SK-N-SH (cell line): ENCODE results near the gene GLIS1. TPM values are rescaled to one million over a fixed set of nuclear protein-coding genes. Genes with fewer than 3 reads are reported as not detected.

Experiments
- CTCF ChIA-PET: fragments of 300-600, 350-600 bp; formaldehyde crosslinking; extraction: SDS; loops from one replicate; lab custom pipeline; 2021; lab: Yijun Ruan, JAX
- POLR2A ChIA-PET: fragments of 350-600 bp; sonication (Branson Sonifier 250); formaldehyde crosslinking; extraction: SDS; loops from one replicate; lab custom pipeline; 2020; ENCODE audit warnings: antibody characterized with exemption, inconsistent platforms; lab: Yijun Ruan, JAX
- DNase-seq: peaks from one replicate; pipeline ENCODE4 v3.0.0; 2012
- H2AFZ ChIP-seq: fragments of 200-600 bp; sonication (generic); 2 replicates; pipeline ENCODE4 v1.8.1; 2016; ENCODE audit warnings: antibody characterized with exemption, mild to moderate bottlenecking, low read depth
- H3F3A ChIP-seq: fragments of 200-600 bp; sonication (generic); replicated peaks from 2 replicates; pipeline ENCODE3; 2016; ENCODE audit warnings: antibody characterized with exemption, mild to moderate bottlenecking; ENCODE audit not compliant: insufficient read depth
- H3K27ac ChIP-seq, 2 experiments: fragments of 200-500 bp in 1 of 2; fragments of 200-600 bp in 1 of 2; sonication (Bioruptor generic) in 1 of 2; sonication (generic), shearing (Covaris generic) in 1 of 2; 2 replicates each; pipeline versions ENCODE4 v1.5.1 to v1.6.1; 2014 to 2016; ENCODE audit warnings: low read depth in 2 of 2, inconsistent platforms in 1 of 2, low read length in 1 of 2, mild to moderate bottlenecking in 1 of 2, mixed read lengths in 1 of 2
- H3K27me3 ChIP-seq: fragments of 200-600 bp; sonication (generic), shearing (Covaris generic); 2 replicates; pipeline ENCODE4 v1.6.1; 2016; ENCODE audit warnings: mixed run types; ENCODE audit not compliant: insufficient read depth
- H3K36me3 ChIP-seq, 2 experiments: fragments of 200-500 bp in 1 of 2; fragments of 200-600 bp in 1 of 2; sonication (Bioruptor generic) in 1 of 2; sonication (generic) in 1 of 2; replicated peaks in 1 of 2; 2 replicates each; pipeline versions ENCODE3 to v1.5.1; 2014 to 2016; ENCODE audit warnings: low read length in 1 of 2, mild to moderate bottlenecking in 1 of 2; ENCODE audit not compliant: insufficient read depth in 2 of 2, control insufficient read depth in 1 of 2
- H3K4me1 ChIP-seq, 2 experiments: fragments of 200-500 bp in 1 of 2; fragments of 200-600 bp in 1 of 2; sonication (Bioruptor generic) in 1 of 2; sonication (generic), shearing (Covaris generic) in 1 of 2; 2 replicates each; pipeline versions ENCODE4 v1.5.1 to v1.6.1; 2014 to 2016; ENCODE audit warnings: low read depth in 1 of 2, low read length in 1 of 2, mixed run types in 1 of 2; ENCODE audit not compliant: insufficient read depth in 2 of 2, control insufficient read depth in 1 of 2
- H3K4me2 ChIP-seq: fragments of 200-600 bp; sonication (generic), shearing (Covaris generic); 2 replicates; pipeline ENCODE4 v1.6.1; 2017; ENCODE audit warnings: mixed run types
- H3K4me3 ChIP-seq, 2 experiments: fragments of 200-500 bp in 1 of 2; fragments of 200-600 bp in 1 of 2; sonication (Bioruptor generic) in 1 of 2; sonication (generic), shearing (Covaris generic) in 1 of 2; 2 replicates each; pipeline versions ENCODE4 v1.5.1 to v1.8.1; 2014 to 2016; ENCODE audit warnings: low read depth in 2 of 2, inconsistent platforms in 1 of 2, low read length in 1 of 2, mild to moderate bottlenecking in 1 of 2, mixed read lengths in 1 of 2, moderate library complexity in 1 of 2
- H3K79me2 ChIP-seq: fragments of 200-600 bp; sonication (generic); 2 replicates; pipeline ENCODE4 v1.8.1; 2017; ENCODE audit warnings: mild to moderate bottlenecking; ENCODE audit not compliant: insufficient read depth
- H3K9ac ChIP-seq: fragments of 200-600 bp; sonication (generic); 2 replicates; pipeline ENCODE4 v1.6.1; 2017; ENCODE audit warnings: mixed run types
- H3K9me2 ChIP-seq: fragments of 200-600 bp; sonication (generic); 2 replicates; pipeline ENCODE4 v1.6.1; 2017; ENCODE audit warnings: mixed run types
- H3K9me3 ChIP-seq: fragments of 200-600 bp; sonication (generic); 2 replicates; pipeline ENCODE4 v1.6.1; 2017; ENCODE audit warnings: mixed run types, mild to moderate bottlenecking, moderate library complexity
- H4K20me1 ChIP-seq: fragments of 200-600 bp; sonication (generic); 2 replicates; pipeline ENCODE4 v1.6.1; 2017; ENCODE audit warnings: mild to moderate bottlenecking, mixed run types; ENCODE audit not compliant: insufficient read depth
- CHD2 ChIP-seq: fragments of 150-350 bp; IDR thresholded peaks from 2 replicates; pipeline ENCODE4 v1.6.1; 2018; ENCODE audit warnings: low read length; ENCODE audit not compliant: partially characterized antibody
- ELF1 ChIP-seq: IDR thresholded peaks from 2 replicates; pipeline ENCODE4 v1.4.0; 2012
- EP300 ChIP-seq, 2 experiments: IDR thresholded peaks; 2 replicates each; pipeline versions ENCODE4 v1.4.0 to v1.6.1; 2012; ENCODE audit warnings: borderline replicate concordance in 1 of 2, low read depth in 1 of 2, low read length in 1 of 2
- FOXJ3 ChIP-seq: sonication (generic); formaldehyde crosslinking; IDR thresholded peaks from 2 replicates; pipeline ENCODE4 v1.5.1; 2020; ENCODE audit warnings: mild to moderate bottlenecking, missing genetic modification reagents
- RXRA ChIP-seq: IDR thresholded peaks from 2 replicates; pipeline ENCODE4 v1.4.0; 2012; ENCODE audit warnings: low read depth, mild to moderate bottlenecking, borderline replicate concordance
- SIN3A ChIP-seq: IDR thresholded peaks from 2 replicates; pipeline ENCODE4 v1.6.1; 2012; ENCODE audit warnings: low read depth, mild to moderate bottlenecking, low read length, moderate library complexity, borderline replicate concordance
- WGBS: methylation state at CpG from one replicate; pipeline ENCODE4 v1.1.6; 2017; ENCODE audit warnings: low lambda C conversion rate; 5-methylcytosine and 5-hydroxymethylcytosine counted together
- polyA plus RNA-seq, 3 experiments: library from polyadenylated mRNA; depleted of rRNA; stranded (reverse); fragments of >200 nt; gene quantifications; 2 replicates each; pipeline ENCODE4 v1.2.3, GENCODE V29; 2012
- small RNA-seq, 7 experiments: library from RNA; depleted of rRNA; stranded (forward); fragments of <200 nt; gene quantifications; one replicate each; pipeline ENCODE3, GENCODE V24; 2012

The GLIS1 gene
- polyA plus RNA-seq, 1 of the 3 experiments (the other 2 are of a cell fraction), result 0.13 TPM

GRCh38 chr1:53458634-53459033 lies 280.3 kb downstream of the GLIS1 start:
- ChIA-PET POLR2A (no interaction called here), CTCF (interaction anchor here (0.9 to 2.7 kb wide), 2 partner anchors 14 to 66 kb away, joined by 3 to 11 read pairs; no protein-coding TSS in a partner anchor)
- H3K4me2 ChIP-seq, result no peak overlapping the region
- H3K79me2 ChIP-seq, result no peaks in the 10 kb centered on the region
- no peaks in the 10 kb centered on the region for H3K9me2 ChIP-seq
- peaks cover 0 to 13% of the 10 kb centered on the region in 2 experiments; a peak in 1 of 4 replicates for H3K4me1 ChIP-seq
- no peak overlapping the region for H3K9ac ChIP-seq
- H3K27ac ChIP-seq, result no peak overlapping the region
- 47% methylated on average over 3 of the region's 3 CpGs for WGBS
- H3F3A ChIP-seq, result no peaks in the 10 kb centered on the region
- no peak overlapping the region for H2AFZ ChIP-seq
- no peak for DNase-seq
- H3K27me3 ChIP-seq, result no peaks in the 10 kb centered on the region; the same call in 1 of the 2 replicates
- no peaks in the 10 kb centered on the region for H3K9me3 ChIP-seq
- no peak overlapping the region for H3K4me3 ChIP-seq
- no peaks in the 10 kb centered on the region for H4K20me1 ChIP-seq
- H3K36me3 ChIP-seq, result no peaks in the 10 kb centered on the region
- no peak for TF ChIP-seq RXRA
- no peak for TF ChIP-seq ELF1
- TF ChIP-seq FOXJ3 (CRISPR knock-in tag), result no peak
- no peak for TF ChIP-seq EP300 (IDR thresholded peaks at IDR 0.05; ENCODE audit: borderline replicate concordance in 1 of 2, low read depth in 1 of 2, low read length in 1 of 2)
- TF ChIP-seq CHD2, result no peak
- no peak for TF ChIP-seq SIN3A

Small RNA genes lying within 50 kb of the gene (small RNA-seq; reads per million reads assigned to genes)
- gene RF00418, result 0 to 0.29 (median 0) reads per million in 7 experiments
- 0 reads per million in 7 experiments for gene RNU7-95P

Other genes starting within 250 kb of the GLIS1 start
- 11.5 and 14.6 TPM in 2 replicates for gene NDC1, start 99.1 kb upstream of the GLIS1 start, polyA plus RNA-seq (2012; rRNA removed)
- 23.1 and 31.7 TPM in 2 replicates for gene YIPF1, start 150.6 kb upstream of the GLIS1 start, polyA plus RNA-seq (2012; rRNA removed)
- gene DIO1, start 155.0 kb upstream of the GLIS1 start, polyA plus RNA-seq (2012; rRNA removed), result not detected in 2 replicates
- 25.7 TPM in 2 replicates for gene IFT25, start 206.5 kb upstream of the GLIS1 start, polyA plus RNA-seq (2012; rRNA removed)
- gene LRRC42, start 207.2 kb upstream of the GLIS1 start, polyA plus RNA-seq (2012; rRNA removed), result 35.0 and 40.9 TPM in 2 replicates